GM12891 (cell line): ENCODE results near the gene IL27RA.

Source experiments
- POLR2AphosphoS5 ChIP-seq: IDR thresholded peaks from 2 replicates; pipeline ENCODE4 v1.6.1; 2011; ENCODE audit warnings: low read depth, low read length, control low read depth
- TAF1 ChIP-seq: IDR thresholded peaks from 2 replicates; pipeline ENCODE4 v1.6.1; 2011; ENCODE audit warnings: low read depth, low read length, control low read depth

GRCh38 chr19:14072535-14073260 lies 41.1 kb downstream of the IL27RA start, which contains the start of gene MISP3:
- TF ChIP-seq TAF1 (no peak), POLR2AphosphoS5 (no peak)
